Measurements from ENCODE around the gene ZC3H15. TPM values are rescaled to one million over a fixed set of nuclear protein-coding genes. Genes with fewer than 3 reads are reported as not detected.

Gene ZC3H15
- total RNA-seq, 2 donors from 2014 or later = 38.3 to 41.6 TPM

GRCh38 chr2:186445506-186445905 lies 40.6 kb upstream of the ZC3H15 start:
- no peaks in the 10 kb centered on the region for H3K27me3 ChIP-seq
- no peak overlapping the region for H3K27ac ChIP-seq
- H3K9me3 ChIP-seq = no peaks in the 10 kb centered on the region
- DNase-seq (ENCODE audit: low spot score) = no peak
- no peaks in the 10 kb centered on the region for H3K4me1 ChIP-seq
- TF ChIP-seq CTCF (IDR thresholded peaks at IDR 0.05) = no peak
- no peak overlapping the region for H3K4me3 ChIP-seq
- H3K36me3 ChIP-seq = no peaks in the 10 kb centered on the region

GRCh38 chr2:186455613-186456012 lies 30.4 kb upstream of the ZC3H15 start:
- TF ChIP-seq CTCF (IDR thresholded peaks at IDR 0.05) = no peak
- Histone ChIP-seq H3K36me3 (peaks cover 4% of the 10 kb centered on the region), H3K9me3 (no peaks in the 10 kb centered on the region), H3K4me1 (no peaks in the 10 kb centered on the region), H3K4me3 (no peak overlapping the region), H3K27ac (no peak overlapping the region), H3K27me3 (no peaks in the 10 kb centered on the region)
- no peak for DNase-seq (ENCODE audit: low spot score)

- Histone ChIP-seq H3K4me3 (no peak overlapping the region), H3K36me3 (peaks cover 4% of the 10 kb centered on the region), H3K9me3 (no peaks in the 10 kb centered on the region), H3K27me3 (no peaks in the 10 kb centered on the region), H3K27ac (no peak overlapping the region), H3K4me1 (no peaks in the 10 kb centered on the region)
- no peak for DNase-seq (ENCODE audit: low spot score)
- no peak for TF ChIP-seq CTCF (IDR thresholded peaks at IDR 0.05)
Observed at GRCh38 chr2:186456941-186457340, 29.1 kb upstream of the ZC3H15 start.

GRCh38 chr2:186457908-186458307 lies 28.2 kb upstream of the ZC3H15 start:
- H3K4me3 ChIP-seq = no peak overlapping the region
- H3K4me1 ChIP-seq = no peaks in the 10 kb centered on the region
- H3K9me3 ChIP-seq = no peaks in the 10 kb centered on the region
- H3K27ac ChIP-seq = no peak overlapping the region
- TF ChIP-seq CTCF (IDR thresholded peaks at IDR 0.05) = no peak
- H3K27me3 ChIP-seq = no peaks in the 10 kb centered on the region
- no peak for DNase-seq (ENCODE audit: low spot score)
- H3K36me3 ChIP-seq = peaks cover 4% of the 10 kb centered on the region

- Histone ChIP-seq H3K9me3 (no peaks in the 10 kb centered on the region), H3K36me3 (peaks cover 4% of the 10 kb centered on the region), H3K4me1 (no peaks in the 10 kb centered on the region), H3K4me3 (no peak overlapping the region), H3K27ac (no peak overlapping the region), H3K27me3 (no peaks in the 10 kb centered on the region)
- no peak for TF ChIP-seq CTCF (IDR thresholded peaks at IDR 0.05)
- no peak for DNase-seq (ENCODE audit: low spot score)
Observed at GRCh38 chr2:186459009-186459408, 27.1 kb upstream of the ZC3H15 start.

- peaks cover 4% of the 10 kb centered on the region for H3K36me3 ChIP-seq
- H3K4me1 ChIP-seq = no peaks in the 10 kb centered on the region
- H3K27ac ChIP-seq = no peak overlapping the region
- no peak for DNase-seq (ENCODE audit: low spot score)
- no peaks in the 10 kb centered on the region for H3K9me3 ChIP-seq
- H3K27me3 ChIP-seq = no peaks in the 10 kb centered on the region
- peak in 1 of 2 donors; percentile 49 for TF ChIP-seq CTCF (IDR thresholded peaks at IDR 0.05)
- H3K4me3 ChIP-seq = no peak overlapping the region
Observed at GRCh38 chr2:186460465-186460864, 25.6 kb upstream of the ZC3H15 start.
